IPS-15b (cell line): Measurements from ENCODE around the gene CTSF.
"Not testable (repeated sequence)": the region's sequence is repeated elsewhere in the genome, so short reads cannot be mapped to it uniquely, and the experiment has no call there.

ENCODE experiments used
- H3K27me3 ChIP-seq: one replicate; pipeline ENCODE4 v1.6.1; 2013; ENCODE audit warnings: low read length; ENCODE audit not compliant: control insufficient read depth, insufficient read depth
- H3K36me3 ChIP-seq: one replicate; pipeline ENCODE4 v1.6.1; 2013; ENCODE audit warnings: low read length; ENCODE audit not compliant: control insufficient read depth, insufficient read depth
- H3K4me1 ChIP-seq: one replicate; pipeline ENCODE4 v1.6.1; 2013; ENCODE audit warnings: mild to moderate bottlenecking, low read length; ENCODE audit not compliant: control insufficient read depth, insufficient read depth
- H3K4me3 ChIP-seq: one replicate; pipeline ENCODE4 v1.5.1; 2013; ENCODE audit warnings: low read depth, low read length
- H3K9ac ChIP-seq: one replicate; pipeline ENCODE4 v1.6.1; 2013; ENCODE audit warnings: low read depth, mild to moderate bottlenecking, low read length
- H3K9me3 ChIP-seq: one replicate; pipeline ENCODE4 v1.6.1; 2013; ENCODE audit warnings: mild to moderate bottlenecking, low read length; ENCODE audit not compliant: control insufficient read depth, insufficient read depth

Gene CTSF

DNA sequence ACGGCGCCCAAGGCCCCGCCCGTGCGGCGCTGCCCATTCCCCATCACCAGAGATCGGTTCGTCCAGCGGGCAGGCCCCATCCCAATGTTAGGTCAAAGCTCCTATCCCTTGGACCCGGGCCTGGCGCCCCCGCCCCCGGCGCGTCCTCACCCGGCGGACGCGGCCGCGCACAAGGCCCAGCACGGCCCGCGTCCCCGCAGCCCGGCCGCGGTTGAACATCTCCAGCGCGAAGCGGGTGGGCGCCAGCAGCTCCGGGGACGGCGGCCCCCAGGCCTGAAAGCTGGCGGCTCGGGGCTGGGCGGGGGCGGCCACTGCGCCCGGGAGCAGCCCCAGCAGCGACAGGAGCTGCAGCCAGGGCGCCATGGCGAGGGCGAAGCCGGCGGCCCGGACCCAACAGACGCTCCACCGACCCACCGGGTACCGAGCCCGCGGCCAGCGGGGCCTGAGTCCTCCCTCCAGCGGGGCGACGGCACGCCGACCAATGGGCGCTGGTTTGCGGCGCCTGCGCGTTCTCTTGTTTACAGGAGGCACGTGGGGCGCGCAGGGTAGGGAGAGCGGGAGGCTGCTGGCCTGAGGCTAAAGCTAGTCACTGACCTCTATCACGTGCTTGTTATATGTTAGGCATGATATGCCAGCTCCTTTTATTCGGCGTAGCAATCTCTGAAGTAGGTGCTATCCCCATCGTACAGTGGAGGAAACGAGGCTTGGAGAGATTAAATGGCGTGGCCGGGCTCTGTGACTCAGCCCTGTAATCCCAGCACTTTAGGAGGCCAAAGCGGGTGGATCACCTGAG is at the start of gene CTSF:
Gene CTSF, minus strand, starts transcription at position 483 of the 793 bp plus-strand sequence. Its CDS starts 120 bp downstream, at position 363.
- H3K4me3 ChIP-seq = peak within 1 kb of the TSS; percentile 22
- H3K27me3 ChIP-seq = no peaks in the 10 kb centered on the region

GRCh38 chr11:66617155-66617834 is 48.9 kb upstream of the CTSF start:
- H3K36me3 ChIP-seq = peaks cover 13% of the 10 kb centered on the region
- H3K4me3 ChIP-seq = peak overlapping the region; percentile 100
- H3K27me3 ChIP-seq = no peaks in the 10 kb centered on the region
- H3K9me3 ChIP-seq = no peaks in the 10 kb centered on the region
- H3K4me1 ChIP-seq = peaks cover 8% of the 10 kb centered on the region
- peak overlapping the region; percentile 91 for H3K9ac ChIP-seq

More for the DNA sequence above, at the start of gene CTSF:
- H3K36me3 ChIP-seq = peaks cover 10% of the 10 kb centered on the region
- no peak within 1 kb of the TSS for H3K9ac ChIP-seq
- H3K4me1 ChIP-seq = peaks cover 4% of the 10 kb centered on the region
- H3K9me3 ChIP-seq = no peaks in the 10 kb centered on the region

- H3K36me3 ChIP-seq = peaks cover 6% of the 10 kb centered on the region
- peaks cover 8% of the 10 kb centered on the region for H3K4me1 ChIP-seq
- no peaks in the 10 kb centered on the region for H3K27me3 ChIP-seq
- no peaks in the 10 kb centered on the region for H3K9me3 ChIP-seq
- H3K9ac ChIP-seq = peak within 1 kb of the TSS; percentile 95
- H3K4me3 ChIP-seq = peak within 1 kb of the TSS; percentile 100
These were observed 48.2 kb upstream of the CTSF start, which contains the start of gene RBM14 for GRCh38 chr11:66616379-66617154. Gene RBM14 (plus strand): TSS chr11:66616630. CDS start chr11:66616721, 91 bp downstream.

GRCh38 chr11:66614073-66614472 is 45.7 kb upstream of the CTSF start:
- H3K36me3 ChIP-seq = peaks cover 6% of the 10 kb centered on the region
- H3K4me1 ChIP-seq = peaks cover 8% of the 10 kb centered on the region
- no peak overlapping the region for H3K4me3 ChIP-seq
- no peaks in the 10 kb centered on the region for H3K27me3 ChIP-seq
- no peak overlapping the region for H3K9ac ChIP-seq
- no peaks in the 10 kb centered on the region for H3K9me3 ChIP-seq

DNA sequence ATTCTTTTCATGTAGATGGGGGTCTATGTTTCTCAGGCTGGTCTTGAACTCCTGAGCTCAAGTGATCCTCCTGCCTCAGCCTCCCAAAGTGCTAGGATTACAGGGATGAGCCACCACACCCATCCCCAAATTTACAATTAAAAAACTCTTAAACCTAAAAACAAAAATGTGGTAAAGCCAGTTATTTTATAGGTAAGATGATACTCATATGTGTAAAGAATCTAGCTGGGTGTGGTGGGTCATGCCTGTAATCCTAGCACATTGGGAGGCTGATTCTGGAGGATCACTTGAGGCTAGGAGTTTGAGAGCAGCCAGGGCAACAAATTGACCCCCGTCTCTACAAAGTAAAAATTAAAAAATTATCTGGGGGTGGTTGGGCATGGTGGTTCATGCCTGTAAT is 44.1 kb upstream of the CTSF start:
- Histone ChIP-seq H3K36me3 (peaks cover 6% of the 10 kb centered on the region), H3K27me3 (no peaks in the 10 kb centered on the region), H3K4me3 (no peak overlapping the region), H3K9ac (no peak overlapping the region), H3K9me3 (no peaks in the 10 kb centered on the region), H3K4me1 (no peaks in the 10 kb centered on the region)

DNA sequence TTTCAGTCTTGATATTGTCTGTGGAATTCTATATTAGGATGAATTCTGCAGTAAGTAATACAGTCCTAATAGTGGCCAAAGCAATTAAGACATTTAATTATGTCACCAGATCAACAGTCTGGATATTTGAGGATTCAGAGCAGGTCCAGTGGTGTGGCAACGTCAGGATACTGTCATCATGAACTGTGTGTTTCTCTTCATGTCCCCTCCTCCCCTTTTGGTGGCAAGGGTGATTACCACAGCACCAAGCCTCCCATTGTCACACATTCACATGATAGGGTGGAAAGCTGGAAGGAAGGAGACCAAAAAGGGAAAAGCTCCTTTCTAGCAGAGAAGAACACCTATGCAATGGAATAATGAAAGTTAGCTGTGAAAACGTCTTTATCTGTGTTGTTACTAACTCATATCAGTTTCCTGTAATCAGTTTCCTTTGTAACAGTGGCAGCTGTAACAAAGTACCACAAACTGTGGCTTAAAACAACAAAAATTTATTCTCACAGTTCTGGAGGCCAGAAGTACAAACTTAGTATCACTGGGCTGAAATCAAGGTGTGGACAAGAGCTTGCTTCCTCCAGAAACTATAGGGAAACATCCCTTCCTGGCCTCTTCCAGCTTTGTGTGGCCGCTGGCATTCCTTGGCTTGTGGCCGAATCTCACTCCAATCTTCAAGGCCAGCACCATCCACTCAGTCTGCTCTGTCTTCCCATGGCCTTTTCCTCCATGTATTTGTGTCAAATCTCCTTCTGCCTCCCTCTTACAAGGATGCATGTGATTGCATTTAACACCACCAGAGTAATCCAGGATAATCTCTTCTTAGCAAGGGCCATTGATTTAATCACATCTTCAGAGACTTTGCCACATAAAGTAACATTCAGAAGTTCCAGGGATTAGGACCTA is 41.6 kb upstream of the CTSF start:
- Histone ChIP-seq H3K4me3 (no peak overlapping the region), H3K4me1 (no peaks in the 10 kb centered on the region), H3K36me3 (peaks cover 10% of the 10 kb centered on the region), H3K9me3 (no peaks in the 10 kb centered on the region), H3K9ac (no peak overlapping the region), H3K27me3 (no peaks in the 10 kb centered on the region)

DNA sequence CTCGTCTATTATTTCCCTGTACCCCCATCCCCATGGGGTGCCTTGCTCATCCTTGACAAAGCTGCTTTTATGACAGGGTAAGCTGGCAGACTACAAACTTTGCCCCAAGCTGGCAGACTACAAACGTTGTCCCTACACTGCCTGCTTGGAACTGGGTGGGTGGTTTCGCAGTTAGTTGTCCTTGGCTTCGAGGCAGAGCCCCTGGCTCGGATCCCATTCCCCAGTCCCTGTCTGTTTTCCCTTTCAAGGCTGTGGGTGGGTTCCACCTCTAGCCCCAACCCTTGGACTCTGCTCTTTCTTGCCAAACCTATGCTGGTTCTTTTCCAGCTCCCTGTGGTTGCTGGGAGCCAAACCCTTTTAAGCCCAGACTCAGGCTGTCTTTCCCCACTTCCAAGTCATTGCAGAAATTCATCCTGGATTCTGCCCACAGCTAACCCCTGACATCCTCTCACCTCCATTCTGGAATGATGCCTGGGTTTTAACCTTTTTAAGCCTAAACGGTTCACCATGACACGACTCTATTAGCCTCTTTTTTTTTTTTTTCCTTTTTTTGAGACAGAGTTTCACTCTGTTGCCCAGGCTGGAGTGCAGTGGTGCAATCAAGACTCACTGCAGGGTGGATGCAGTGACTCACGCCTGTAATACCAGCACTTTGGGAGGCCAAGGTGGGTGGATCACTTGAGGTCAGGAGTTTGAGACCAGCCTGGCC is 38.9 kb upstream of the CTSF start:
- Histone ChIP-seq H3K9me3 (no peaks in the 10 kb centered on the region), H3K4me3 (no peak overlapping the region), H3K27me3 (no peaks in the 10 kb centered on the region), H3K36me3 (peaks cover 19% of the 10 kb centered on the region), H3K9ac (no peak overlapping the region), H3K4me1 (no peaks in the 10 kb centered on the region)

- H3K4me3 ChIP-seq, H3K9me3 ChIP-seq, H3K4me1 ChIP-seq, H3K27me3 ChIP-seq, H3K9ac ChIP-seq: not testable (repeated sequence)
- H3K36me3 ChIP-seq = peaks cover 19% of the 10 kb centered on the region
These were observed 38.2 kb upstream of the CTSF start for GRCh38 chr11:66606608-66607007.

DNA sequence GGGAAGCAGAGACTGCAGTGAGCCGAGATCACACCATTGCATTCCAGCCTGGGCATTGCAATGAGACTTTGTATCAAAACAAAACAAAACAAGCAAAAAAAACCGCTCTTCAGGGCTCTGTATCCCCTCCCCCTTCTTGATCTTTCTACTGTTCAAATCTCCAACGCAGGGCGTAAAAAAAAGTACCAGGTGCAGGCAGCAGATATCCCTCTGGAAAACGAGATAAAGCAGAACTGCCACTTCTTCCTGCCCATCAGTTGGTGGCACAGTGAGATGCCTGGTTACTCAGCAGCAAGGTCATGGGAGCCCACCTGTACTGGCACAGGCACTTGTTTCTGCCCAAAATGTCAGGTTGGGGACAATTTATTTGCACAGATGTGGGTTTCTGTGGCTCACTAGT is 35.7 kb upstream of the CTSF start:
- H3K4me1 ChIP-seq = no peaks in the 10 kb centered on the region
- H3K9me3 ChIP-seq = no peaks in the 10 kb centered on the region
- H3K4me3 ChIP-seq = no peak overlapping the region
- no peak overlapping the region for H3K9ac ChIP-seq
- H3K27me3 ChIP-seq = no peaks in the 10 kb centered on the region
- H3K36me3 ChIP-seq = peaks cover 30% of the 10 kb centered on the region

DNA sequence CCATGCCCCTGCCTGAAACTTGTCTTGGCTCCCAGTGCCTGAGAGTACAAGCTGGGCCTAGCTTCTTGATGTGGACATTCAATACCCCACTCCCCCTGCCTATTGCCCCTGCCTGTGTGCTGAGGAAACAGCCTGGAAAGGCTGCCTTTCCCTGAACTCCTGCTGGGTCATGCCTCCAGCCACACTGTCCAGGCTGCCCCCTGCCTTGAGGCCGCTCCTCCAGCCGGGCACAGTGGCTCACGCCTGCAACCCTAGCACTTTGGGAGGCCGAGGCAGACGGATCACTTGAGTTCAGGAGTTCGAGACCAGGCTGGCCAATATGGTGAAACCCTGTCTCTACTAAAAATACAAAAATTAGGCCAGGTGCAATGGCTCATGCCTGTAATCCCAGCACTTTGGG is 34.7 kb upstream of the CTSF start:
- H3K4me1 ChIP-seq = no peaks in the 10 kb centered on the region
- no peak overlapping the region for H3K9ac ChIP-seq
- H3K9me3 ChIP-seq = no peaks in the 10 kb centered on the region
- H3K27me3 ChIP-seq = no peaks in the 10 kb centered on the region
- no peak overlapping the region for H3K4me3 ChIP-seq
- peaks cover 31% of the 10 kb centered on the region for H3K36me3 ChIP-seq
